Endothelial cell (in vitro differentiated cells): ENCODE measurements around the gene OTULIN. TPM values are rescaled to one million over a fixed set of nuclear protein-coding genes. Genes with fewer than 3 reads are reported as not detected.

Source experiments
- DNase-seq: peaks from one replicate; pipeline ENCODE4 v3.0.0; 2021; ENCODE audit warnings: low spot score
- H3K27ac Mint-ChIP-seq: one replicate; pipeline ENCODE4 v1.8.0; 2021; ENCODE audit warnings: mixed read lengths, inconsistent platforms; ENCODE audit not compliant: unreplicated experiment
- H3K27me3 Mint-ChIP-seq: one replicate; pipeline ENCODE4 v1.8.0; 2021; ENCODE audit warnings: mild to moderate bottlenecking, moderate library complexity, mixed read lengths, inconsistent platforms; ENCODE audit not compliant: unreplicated experiment
- H3K36me3 Mint-ChIP-seq: one replicate; pipeline ENCODE4 v1.8.0; 2021; ENCODE audit warnings: mild to moderate bottlenecking, low read depth, mixed read lengths, inconsistent platforms; ENCODE audit not compliant: unreplicated experiment
- H3K4me1 Mint-ChIP-seq: one replicate; pipeline ENCODE4 v1.8.0; 2021; ENCODE audit warnings: mild to moderate bottlenecking, mixed read lengths, inconsistent platforms; ENCODE audit not compliant: unreplicated experiment
- H3K4me3 Mint-ChIP-seq: one replicate; pipeline ENCODE4 v1.8.0; 2021; ENCODE audit warnings: mild to moderate bottlenecking, mixed read lengths, inconsistent platforms; ENCODE audit not compliant: unreplicated experiment
- H3K9me3 Mint-ChIP-seq: one replicate; pipeline ENCODE4 v1.8.0; 2021; ENCODE audit warnings: mixed read lengths, inconsistent platforms; ENCODE audit not compliant: unreplicated experiment
- CTCF ChIP-seq: fragments of 200-600 bp; sonication (generic); IDR thresholded peaks from one replicate; pipeline ENCODE4 v1.5.0; 2021; ENCODE audit warnings: antibody characterized with exemption; ENCODE audit not compliant: unreplicated experiment
- total RNA-seq: library from RNA; stranded (reverse); fragmentation: NEBNext Ultra II Directional; extraction: Animal tissue kit (Norgen Biotek cat#: 25700); gene quantifications from one replicate; pipeline ENCODE4 v1.2.1, GENCODE V29; 2021; ENCODE audit not compliant: unreplicated experiment

Gene OTULIN
- total RNA-seq, 1 donor from 2014 or later = 39.7 TPM

DNA sequence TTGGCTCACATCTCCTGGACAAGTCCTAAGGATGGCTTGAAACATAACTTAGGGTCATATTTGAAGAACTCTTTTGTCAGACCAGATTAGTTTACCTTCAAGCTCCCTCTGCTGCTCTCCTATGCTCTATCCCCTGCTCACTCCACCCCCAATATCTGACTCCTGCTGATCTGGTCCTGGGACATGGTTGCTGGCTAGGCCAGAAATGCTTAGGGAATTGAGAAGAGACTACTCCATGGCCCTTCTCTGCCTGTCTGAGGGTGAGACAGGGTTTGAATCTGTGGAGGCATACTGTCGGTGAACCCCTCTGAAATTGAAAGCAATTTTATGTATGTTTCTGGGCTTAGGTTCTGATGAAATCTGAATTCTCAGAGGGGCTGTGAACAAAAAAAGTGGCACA is 3.3 kb downstream of the OTULIN start:
- H3K27me3 Mint-ChIP-seq = peaks cover 5% of the 10 kb centered on the region
- no peaks in the 10 kb centered on the region for H3K9me3 Mint-ChIP-seq
- peaks cover 53% of the 10 kb centered on the region for H3K4me1 Mint-ChIP-seq
- H3K4me3 Mint-ChIP-seq = no peak overlapping the region
- no peak for DNase-seq
- TF ChIP-seq CTCF = no peak
- H3K36me3 Mint-ChIP-seq = peaks cover 7% of the 10 kb centered on the region
- no peak overlapping the region for H3K27ac Mint-ChIP-seq

GRCh38 chr5:14668181-14668591 is 3.7 kb downstream of the OTULIN start:
- Mint-ChIP-seq H3K4me3 (no peak overlapping the region), H3K27me3 (peaks cover 5% of the 10 kb centered on the region), H3K4me1 (peaks cover 55% of the 10 kb centered on the region), H3K27ac (peak overlapping the region; percentile 22), H3K9me3 (no peaks in the 10 kb centered on the region), H3K36me3 (peaks cover 7% of the 10 kb centered on the region)
- TF ChIP-seq CTCF = no peak
- DNase-seq = no peak

GRCh38 chr5:14669415-14669814 is 4.9 kb downstream of the OTULIN start:
- peaks cover 4% of the 10 kb centered on the region for H3K36me3 Mint-ChIP-seq
- no peak overlapping the region for H3K4me3 Mint-ChIP-seq
- no peaks in the 10 kb centered on the region for H3K27me3 Mint-ChIP-seq
- no peak overlapping the region for H3K27ac Mint-ChIP-seq
- DNase-seq = no peak
- H3K9me3 Mint-ChIP-seq = no peaks in the 10 kb centered on the region
- no peak for TF ChIP-seq CTCF
- peaks cover 58% of the 10 kb centered on the region for H3K4me1 Mint-ChIP-seq

- Mint-ChIP-seq H3K9me3 (no peaks in the 10 kb centered on the region), H3K36me3 (peaks cover 4% of the 10 kb centered on the region), H3K27me3 (no peaks in the 10 kb centered on the region), H3K4me3 (no peak overlapping the region), H3K27ac (no peak overlapping the region), H3K4me1 (peaks cover 60% of the 10 kb centered on the region)
- DNase-seq = no peak
- TF ChIP-seq CTCF = no peak
Observed at GRCh38 chr5:14669975-14670374, 5.5 kb downstream of the OTULIN start.

DNA sequence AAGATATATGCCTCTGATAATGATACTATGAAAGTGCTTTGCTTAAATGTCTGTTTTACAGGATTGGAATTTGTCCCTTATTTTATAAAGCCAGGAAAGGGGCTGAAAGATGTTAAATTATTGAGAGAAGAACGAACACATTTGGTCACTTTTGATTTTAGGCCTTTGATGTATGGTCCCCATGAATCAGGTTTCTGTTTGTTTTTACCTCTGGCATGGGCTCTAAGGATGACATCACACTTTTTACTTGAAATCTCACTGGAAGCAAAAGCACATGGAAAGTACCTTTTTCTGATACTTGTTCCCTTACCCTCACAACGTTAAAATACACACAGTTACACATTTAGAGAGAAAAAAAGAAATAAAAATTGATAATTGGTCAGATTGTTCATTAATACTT is 6.9 kb downstream of the OTULIN start:
- no peaks in the 10 kb centered on the region for H3K36me3 Mint-ChIP-seq
- H3K27ac Mint-ChIP-seq = peak overlapping the region; percentile 72
- DNase-seq = no peak
- H3K27me3 Mint-ChIP-seq = no peaks in the 10 kb centered on the region
- H3K4me1 Mint-ChIP-seq = peaks cover 61% of the 10 kb centered on the region
- H3K9me3 Mint-ChIP-seq = no peaks in the 10 kb centered on the region
- no peak overlapping the region for H3K4me3 Mint-ChIP-seq
- no peak for TF ChIP-seq CTCF
